ENCODE data around the gene ARHGAP44.
"Not testable (repeated sequence)": the region's sequence is repeated elsewhere in the genome, so short reads cannot be mapped to it uniquely, and the experiment has no call there.

Gene ARHGAP44

DNA sequence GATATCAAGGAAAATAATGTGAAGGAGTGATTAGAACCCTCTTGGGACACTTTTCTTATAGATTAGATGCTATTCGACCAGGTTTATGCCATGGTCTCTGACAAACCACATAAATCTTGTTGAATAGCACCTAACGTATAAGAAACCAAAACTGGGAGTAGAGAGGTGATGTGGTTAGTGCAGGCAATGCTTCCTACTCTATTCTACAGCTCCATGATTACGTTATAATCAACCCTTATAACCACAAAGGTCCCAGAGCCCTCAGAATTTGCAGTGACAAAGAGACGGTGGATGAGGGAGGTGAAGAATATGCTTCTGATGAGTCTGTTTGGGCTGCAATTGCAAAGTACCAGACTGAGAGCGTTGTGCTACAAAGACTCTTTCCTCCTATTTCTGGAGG is 78.4 kb downstream of the ARHGAP44 start:
- Histone ChIP-seq H3K27me3 (ENCODE audit: insufficient read depth, insufficient read length) (no peaks in the 10 kb centered on the region), H3K4me3 (ENCODE audit: insufficient read length, low read depth) (no peak overlapping the region), H3K4me1 (ENCODE audit: insufficient read depth, insufficient read length) (no peaks in the 10 kb centered on the region), H3K36me3 (ENCODE audit: insufficient read depth, insufficient read length, low read length) (no peaks in the 10 kb centered on the region), H3K9me3 (ENCODE audit: insufficient read depth, low read length) (no peaks in the 10 kb centered on the region), H3K9ac (ENCODE audit: insufficient read length, low read depth) (no peak overlapping the region)
- no peak for TF ChIP-seq SUZ12 (IDR thresholded peaks at IDR 0.05; ENCODE audit: extremely low read depth, insufficient read depth, insufficient read length)
- no peak for TF ChIP-seq YY1 (IDR thresholded peaks at IDR 0.05; ENCODE audit: insufficient read depth, insufficient read length)
- no peak for TF ChIP-seq ZNF274 (IDR thresholded peaks at IDR 0.05; ENCODE audit: low read depth, low read length)
- no peak for DNase-seq (ENCODE audit: low read depth, low spot score)

DNA sequence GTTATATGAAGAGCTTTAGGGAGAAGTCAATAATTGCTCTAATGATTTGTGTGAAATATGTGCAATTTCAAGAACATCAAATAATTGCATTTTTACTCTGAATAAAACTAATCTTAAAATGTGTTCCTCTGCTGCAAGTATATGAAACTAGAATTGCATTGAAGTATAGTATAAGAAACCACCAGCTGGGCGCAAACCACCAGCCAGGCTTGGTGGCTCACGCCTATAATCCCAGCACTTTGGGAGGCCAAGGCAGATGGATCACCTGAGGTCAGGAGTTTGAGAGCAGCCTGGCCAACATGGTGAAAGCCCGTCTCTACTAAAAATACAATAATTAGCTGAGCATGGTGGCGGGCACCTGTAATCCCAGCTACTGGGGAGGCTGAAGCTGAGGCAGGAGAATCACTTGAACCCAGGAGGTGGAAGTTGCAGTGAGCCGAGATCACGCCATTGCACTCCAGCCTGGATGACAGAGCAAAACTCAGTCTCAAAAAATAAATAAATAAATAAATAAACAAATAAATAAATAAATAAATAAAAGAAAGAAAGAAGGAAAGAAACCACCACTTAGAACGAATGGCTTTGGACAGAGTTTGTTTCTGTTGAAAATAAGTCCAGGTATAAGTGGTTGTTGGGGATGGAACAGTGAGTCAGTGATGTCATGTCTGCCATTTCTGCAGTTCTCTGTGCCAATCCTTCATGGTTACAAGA is 84.3 kb downstream of the ARHGAP44 start:
- H3K4me3 ChIP-seq (ENCODE audit: insufficient read length, low read depth); DNase-seq (ENCODE audit: low read depth, low spot score); H3K9ac ChIP-seq (ENCODE audit: insufficient read length, low read depth); H3K36me3 ChIP-seq (ENCODE audit: insufficient read depth, insufficient read length, low read length); H3K4me1 ChIP-seq (ENCODE audit: insufficient read depth, insufficient read length); H3K27me3 ChIP-seq (ENCODE audit: insufficient read depth, insufficient read length); H3K9me3 ChIP-seq (ENCODE audit: insufficient read depth, low read length): not testable (repeated sequence)

DNA sequence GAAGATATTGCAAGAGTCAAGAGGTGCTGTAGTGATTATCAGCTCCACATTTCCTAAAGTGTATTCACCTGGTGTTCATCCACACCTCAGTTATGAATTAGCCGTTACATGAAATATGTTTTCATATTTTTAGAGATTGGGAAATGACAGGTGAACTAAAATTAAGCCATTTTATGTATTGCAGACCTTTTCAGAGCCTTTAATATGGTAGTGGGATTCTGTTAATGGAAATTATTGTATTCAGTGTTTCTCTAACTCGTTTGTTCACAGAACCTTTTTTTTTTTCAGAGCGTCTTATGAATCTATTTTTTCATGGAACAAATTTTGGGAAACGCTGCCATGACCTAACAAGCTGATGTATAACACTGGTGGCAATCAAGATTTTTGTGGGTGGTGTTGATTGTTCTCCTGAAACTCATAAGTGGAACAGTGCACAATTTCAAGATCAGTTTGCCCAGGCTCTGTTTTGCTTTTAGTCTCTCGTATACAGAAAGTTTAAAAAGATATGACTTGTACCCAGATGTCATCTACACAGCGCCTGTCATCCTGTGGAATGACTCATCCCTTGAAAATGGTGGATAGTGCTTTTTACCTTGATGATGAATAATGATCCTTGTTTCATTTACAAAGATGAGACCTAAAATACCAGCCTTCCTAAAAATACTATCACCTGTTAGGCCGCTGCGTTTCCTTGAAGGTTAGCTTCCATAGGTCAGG is 88.8 kb downstream of the ARHGAP44 start:
- TF ChIP-seq ZNF274 (IDR thresholded peaks at IDR 0.05; ENCODE audit: low read depth, low read length), result no peak
- TF ChIP-seq SUZ12 (IDR thresholded peaks at IDR 0.05; ENCODE audit: extremely low read depth, insufficient read depth, insufficient read length), result no peak
- TF ChIP-seq YY1 (IDR thresholded peaks at IDR 0.05; ENCODE audit: insufficient read depth, insufficient read length), result no peak
- no peaks in the 10 kb centered on the region for H3K27me3 ChIP-seq (ENCODE audit: insufficient read depth, insufficient read length)
- no peaks in the 10 kb centered on the region for H3K36me3 ChIP-seq (ENCODE audit: insufficient read depth, insufficient read length, low read length)
- H3K4me1 ChIP-seq (ENCODE audit: insufficient read depth, insufficient read length), result no peaks in the 10 kb centered on the region
- no peak for DNase-seq (ENCODE audit: low read depth, low spot score)
- H3K9me3 ChIP-seq (ENCODE audit: insufficient read depth, low read length), result no peaks in the 10 kb centered on the region
- no peak overlapping the region for H3K4me3 ChIP-seq (ENCODE audit: insufficient read length, low read depth)
- no peak overlapping the region for H3K9ac ChIP-seq (ENCODE audit: insufficient read length, low read depth)

DNA sequence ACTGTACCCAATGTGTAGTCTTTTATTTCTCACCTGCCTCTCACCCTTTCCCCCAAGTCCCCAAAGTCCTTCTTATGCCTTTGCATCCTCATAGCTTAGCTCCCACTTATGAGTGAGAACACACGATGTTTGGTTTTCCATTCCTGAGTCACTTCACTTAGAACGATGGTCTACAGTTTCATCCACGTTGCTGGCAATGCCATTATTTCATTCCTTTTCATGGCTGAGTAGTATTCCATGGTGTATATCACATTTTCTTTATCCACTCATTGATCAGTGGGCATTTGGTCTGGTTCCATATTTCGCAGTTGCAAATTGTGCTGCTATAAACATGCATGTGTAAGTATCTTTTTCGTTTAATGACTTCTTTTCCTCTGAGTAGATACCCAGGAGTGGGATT is 89.8 kb downstream of the ARHGAP44 start:
- not testable (repeated sequence) for H3K9ac ChIP-seq (ENCODE audit: insufficient read length, low read depth); H3K27me3 ChIP-seq (ENCODE audit: insufficient read depth, insufficient read length); H3K4me3 ChIP-seq (ENCODE audit: insufficient read length, low read depth); H3K36me3 ChIP-seq (ENCODE audit: insufficient read depth, insufficient read length, low read length); DNase-seq (ENCODE audit: low read depth, low spot score); H3K9me3 ChIP-seq (ENCODE audit: insufficient read depth, low read length); H3K4me1 ChIP-seq (ENCODE audit: insufficient read depth, insufficient read length)

DNA sequence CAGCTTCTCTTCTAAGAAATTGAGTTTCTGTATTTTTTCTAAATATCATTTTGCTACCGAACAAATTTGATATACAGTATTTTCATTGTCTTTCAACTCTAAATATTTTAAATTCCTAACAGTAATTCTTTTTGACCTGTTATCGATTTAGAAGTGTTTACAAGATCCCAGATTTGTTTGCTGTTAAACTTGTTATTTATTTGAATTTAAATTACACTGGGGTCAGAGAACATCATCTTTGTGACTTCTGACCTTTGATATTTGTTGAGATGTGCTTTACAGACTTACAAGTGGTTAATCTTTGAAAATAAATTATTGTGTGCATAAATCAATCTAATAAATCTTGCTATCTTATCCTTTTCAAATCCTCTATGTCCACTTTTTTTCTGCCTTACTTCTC is 94.2 kb downstream of the ARHGAP44 start:
- no peak for DNase-seq (ENCODE audit: low read depth, low spot score)
- Histone ChIP-seq H3K9me3 (ENCODE audit: insufficient read depth, low read length) (no peaks in the 10 kb centered on the region), H3K4me3 (ENCODE audit: insufficient read length, low read depth) (no peak overlapping the region), H3K27me3 (ENCODE audit: insufficient read depth, insufficient read length) (no peaks in the 10 kb centered on the region), H3K36me3 (ENCODE audit: insufficient read depth, insufficient read length, low read length) (no peaks in the 10 kb centered on the region), H3K9ac (ENCODE audit: insufficient read length, low read depth) (no peak overlapping the region), H3K4me1 (ENCODE audit: insufficient read depth, insufficient read length) (no peaks in the 10 kb centered on the region)
- TF ChIP-seq ZNF274 (IDR thresholded peaks at IDR 0.05; ENCODE audit: low read depth, low read length), result no peak
- TF ChIP-seq YY1 (IDR thresholded peaks at IDR 0.05; ENCODE audit: insufficient read depth, insufficient read length), result no peak
- TF ChIP-seq SUZ12 (IDR thresholded peaks at IDR 0.05; ENCODE audit: extremely low read depth, insufficient read depth, insufficient read length), result no peak

DNA sequence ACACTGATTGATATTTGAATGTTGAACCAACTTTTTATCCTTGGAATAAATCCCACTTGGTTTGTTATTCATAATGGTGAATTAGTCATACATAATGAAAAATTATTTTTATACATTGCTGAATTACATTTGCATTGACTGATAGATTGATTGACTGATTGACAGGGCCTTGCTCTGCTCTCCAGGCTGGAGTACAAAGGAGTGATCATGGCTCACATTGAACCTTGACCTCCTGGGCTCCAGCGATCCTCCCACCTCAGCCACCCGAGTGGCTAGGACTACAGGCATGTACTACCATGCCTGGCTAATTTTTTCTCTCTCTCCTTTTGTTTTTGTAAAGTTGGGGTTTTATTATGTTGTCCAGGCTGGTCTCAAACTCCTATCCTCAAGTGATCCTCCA is 97.8 kb downstream of the ARHGAP44 start:
- no peak for DNase-seq (ENCODE audit: low read depth, low spot score)
- Histone ChIP-seq H3K9me3 (ENCODE audit: insufficient read depth, low read length) (no peaks in the 10 kb centered on the region; the same call in 1 of the 2 replicates), H3K36me3 (ENCODE audit: insufficient read depth, insufficient read length, low read length) (no peaks in the 10 kb centered on the region), H3K27me3 (ENCODE audit: insufficient read depth, insufficient read length) (no peaks in the 10 kb centered on the region), H3K9ac (ENCODE audit: insufficient read length, low read depth) (no peak overlapping the region), H3K4me1 (ENCODE audit: insufficient read depth, insufficient read length) (no peaks in the 10 kb centered on the region), H3K4me3 (ENCODE audit: insufficient read length, low read depth) (no peak overlapping the region)
- no peak for TF ChIP-seq YY1 (IDR thresholded peaks at IDR 0.05; ENCODE audit: insufficient read depth, insufficient read length)
- no peak for TF ChIP-seq ZNF274 (IDR thresholded peaks at IDR 0.05; ENCODE audit: low read depth, low read length)
- no peak for TF ChIP-seq SUZ12 (IDR thresholded peaks at IDR 0.05; ENCODE audit: extremely low read depth, insufficient read depth, insufficient read length)

DNA sequence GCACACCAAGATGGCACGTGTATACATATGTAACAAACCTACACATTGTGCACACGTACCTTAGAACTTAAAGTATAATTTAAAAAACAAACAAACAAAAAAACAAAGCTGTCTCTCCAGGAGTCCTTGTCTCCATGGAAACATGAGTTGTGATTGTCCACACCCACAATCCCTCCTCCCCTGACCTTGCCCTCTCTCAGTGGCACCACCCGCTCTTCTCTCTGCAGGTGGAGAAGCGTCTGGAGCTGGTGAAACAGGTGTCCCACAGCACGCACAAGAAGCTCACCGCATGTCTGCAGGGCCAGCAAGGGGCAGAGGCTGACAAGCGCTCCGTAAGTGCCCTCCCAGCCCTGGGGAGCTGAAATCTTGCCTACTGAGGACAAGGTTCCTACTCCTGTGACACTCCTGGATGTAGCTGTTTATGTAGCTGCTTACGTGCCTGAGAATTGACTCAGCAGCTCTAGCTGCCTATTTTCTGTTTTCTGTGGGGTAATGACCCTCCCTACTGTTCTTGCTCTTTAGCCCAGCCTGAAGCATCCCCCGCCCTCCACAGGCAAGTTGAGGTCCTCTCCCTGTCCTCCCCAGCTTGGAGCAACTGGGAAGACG is 107.0 kb downstream of the ARHGAP44 start:
- TF ChIP-seq ZNF274 (IDR thresholded peaks at IDR 0.05; ENCODE audit: low read depth, low read length), result no peak
- no peak for TF ChIP-seq YY1 (IDR thresholded peaks at IDR 0.05; ENCODE audit: insufficient read depth, insufficient read length)
- no peak for TF ChIP-seq SUZ12 (IDR thresholded peaks at IDR 0.05; ENCODE audit: extremely low read depth, insufficient read depth, insufficient read length)
- H3K4me1 ChIP-seq (ENCODE audit: insufficient read depth, insufficient read length), result peaks cover 7% of the 10 kb centered on the region
- H3K36me3 ChIP-seq (ENCODE audit: insufficient read depth, insufficient read length, low read length), result no peaks in the 10 kb centered on the region
- no peak overlapping the region for H3K4me3 ChIP-seq (ENCODE audit: insufficient read length, low read depth)
- no peaks in the 10 kb centered on the region for H3K27me3 ChIP-seq (ENCODE audit: insufficient read depth, insufficient read length)
- H3K9ac ChIP-seq (ENCODE audit: insufficient read length, low read depth), result no peak overlapping the region
- no peaks in the 10 kb centered on the region; the same call in 1 of the 2 replicates for H3K9me3 ChIP-seq (ENCODE audit: insufficient read depth, low read length)
- no peak for DNase-seq (ENCODE audit: low read depth, low spot score)
